SK-N-SH (cell line): ENCODE measurements around the gene PROM1.

Experiments used
- FOSL2 ChIP-seq: IDR thresholded peaks from 2 replicates; pipeline ENCODE4 v1.4.0; 2012; ENCODE audit warnings: low read depth, mild to moderate bottlenecking, moderate library complexity, borderline replicate concordance
- TF ChIP-seq, protein P1 (sequence below): fragments of 200-600 bp; sonication (generic); IDR thresholded peaks from 2 replicates; pipeline ENCODE4 v1.6.1; 2017; ENCODE audit warnings: antibody characterized with exemption, mild to moderate bottlenecking, moderate library complexity
- TF ChIP-seq, protein P2 (sequence below): IDR thresholded peaks from 2 replicates; pipeline ENCODE4 v1.4.0; 2012; ENCODE audit warnings: low read depth, borderline replicate concordance

DNA sequence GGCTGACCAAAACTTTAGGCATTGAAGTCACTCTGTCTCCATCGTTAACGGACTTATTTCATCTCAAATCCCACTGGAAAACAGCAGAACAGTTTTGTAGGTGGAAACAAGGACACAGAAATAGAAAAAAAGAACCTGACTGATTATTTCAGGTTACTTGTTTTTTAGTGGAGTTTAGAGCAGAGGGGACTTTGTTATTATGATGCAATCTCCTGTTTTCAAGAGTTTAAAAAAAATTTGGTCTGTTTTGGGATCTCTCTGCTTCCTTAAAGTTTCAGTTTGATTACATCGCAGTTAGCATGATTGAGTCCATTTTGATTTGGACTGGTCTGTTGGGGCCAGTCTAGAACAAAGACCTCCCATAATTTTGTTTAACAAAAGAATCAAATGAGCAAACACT lies 13.6 kb downstream of the PROM1 start:
- no peak for TF ChIP-seq FOSL2
- TF ChIP-seq, protein P1, sequence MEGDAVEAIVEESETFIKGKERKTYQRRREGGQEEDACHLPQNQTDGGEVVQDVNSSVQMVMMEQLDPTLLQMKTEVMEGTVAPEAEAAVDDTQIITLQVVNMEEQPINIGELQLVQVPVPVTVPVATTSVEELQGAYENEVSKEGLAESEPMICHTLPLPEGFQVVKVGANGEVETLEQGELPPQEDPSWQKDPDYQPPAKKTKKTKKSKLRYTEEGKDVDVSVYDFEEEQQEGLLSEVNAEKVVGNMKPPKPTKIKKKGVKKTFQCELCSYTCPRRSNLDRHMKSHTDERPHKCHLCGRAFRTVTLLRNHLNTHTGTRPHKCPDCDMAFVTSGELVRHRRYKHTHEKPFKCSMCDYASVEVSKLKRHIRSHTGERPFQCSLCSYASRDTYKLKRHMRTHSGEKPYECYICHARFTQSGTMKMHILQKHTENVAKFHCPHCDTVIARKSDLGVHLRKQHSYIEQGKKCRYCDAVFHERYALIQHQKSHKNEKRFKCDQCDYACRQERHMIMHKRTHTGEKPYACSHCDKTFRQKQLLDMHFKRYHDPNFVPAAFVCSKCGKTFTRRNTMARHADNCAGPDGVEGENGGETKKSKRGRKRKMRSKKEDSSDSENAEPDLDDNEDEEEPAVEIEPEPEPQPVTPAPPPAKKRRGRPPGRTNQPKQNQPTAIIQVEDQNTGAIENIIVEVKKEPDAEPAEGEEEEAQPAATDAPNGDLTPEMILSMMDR: no peak
- TF ChIP-seq, protein P2, sequence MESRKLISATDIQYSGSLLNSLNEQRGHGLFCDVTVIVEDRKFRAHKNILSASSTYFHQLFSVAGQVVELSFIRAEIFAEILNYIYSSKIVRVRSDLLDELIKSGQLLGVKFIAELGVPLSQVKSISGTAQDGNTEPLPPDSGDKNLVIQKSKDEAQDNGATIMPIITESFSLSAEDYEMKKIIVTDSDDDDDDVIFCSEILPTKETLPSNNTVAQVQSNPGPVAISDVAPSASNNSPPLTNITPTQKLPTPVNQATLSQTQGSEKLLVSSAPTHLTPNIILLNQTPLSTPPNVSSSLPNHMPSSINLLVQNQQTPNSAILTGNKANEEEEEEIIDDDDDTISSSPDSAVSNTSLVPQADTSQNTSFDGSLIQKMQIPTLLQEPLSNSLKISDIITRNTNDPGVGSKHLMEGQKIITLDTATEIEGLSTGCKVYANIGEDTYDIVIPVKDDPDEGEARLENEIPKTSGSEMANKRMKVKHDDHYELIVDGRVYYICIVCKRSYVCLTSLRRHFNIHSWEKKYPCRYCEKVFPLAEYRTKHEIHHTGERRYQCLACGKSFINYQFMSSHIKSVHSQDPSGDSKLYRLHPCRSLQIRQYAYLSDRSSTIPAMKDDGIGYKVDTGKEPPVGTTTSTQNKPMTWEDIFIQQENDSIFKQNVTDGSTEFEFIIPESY: no peak
